Measurements from ENCODE around the gene SENP3. TPM values are rescaled to one million over a fixed set of nuclear protein-coding genes. Genes with fewer than 3 reads are reported as not detected.

The SENP3 gene
- total and polyA plus RNA-seq, 9 donors = 31.2 to 104 (median 42.7) TPM

DNA sequence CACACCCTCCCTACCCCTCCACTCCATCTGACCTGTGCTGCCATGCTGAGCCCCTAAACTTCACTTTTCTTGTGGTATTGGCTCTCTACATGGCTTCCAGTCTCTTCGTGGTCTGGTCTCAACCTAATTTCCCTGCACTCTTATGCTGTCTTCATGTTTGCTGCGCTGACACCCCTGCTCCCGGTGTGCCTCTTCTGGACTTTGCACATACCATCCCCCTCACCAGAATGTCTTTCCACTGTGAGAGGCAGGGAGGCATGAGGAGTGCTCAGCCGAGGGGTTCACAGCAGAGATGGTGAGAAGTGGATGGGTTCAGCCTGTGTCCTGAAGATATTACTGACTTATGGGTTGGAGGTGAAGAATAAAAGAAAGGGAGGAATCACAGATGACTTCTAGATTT is 10.3 kb upstream of the SENP3 start:
- H3K27ac ChIP-seq = no peak overlapping the region
- intact Hi-C loops (cut with DNase I) = loop anchor here in 1 of 4 donors (10.0 kb wide), 1 partner anchor 197 kb away; the partner anchor contains the start of genes KCTD11 and TMEM95
- DNase-seq = no peak

DNA sequence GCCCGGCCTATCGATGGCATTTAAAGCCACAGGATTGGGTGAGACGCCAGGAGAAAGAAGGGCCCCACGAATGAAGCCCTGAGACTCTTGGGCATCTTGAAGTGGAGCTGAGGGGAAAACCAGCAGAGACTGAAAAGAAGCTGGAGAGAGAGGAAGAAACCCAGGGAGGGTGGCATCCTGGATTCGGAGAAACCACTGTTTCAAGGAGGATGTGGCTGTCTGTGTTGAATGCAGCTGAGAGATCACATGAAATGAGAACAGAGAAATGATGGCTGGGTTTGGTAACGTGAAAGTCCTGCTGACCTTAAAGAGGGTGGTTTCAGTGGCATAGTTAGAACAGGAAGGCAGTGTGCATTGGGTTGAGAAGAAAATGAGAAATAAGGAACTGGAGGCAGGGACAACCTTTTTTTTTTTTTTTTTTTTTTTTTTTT is 9.1 kb upstream of the SENP3 start:
- Histone ChIP-seq H3K27me3 (no peaks in the 10 kb centered on the region), H3K4me1 (ENCODE audit: insufficient read depth) (peaks cover 11% of the 10 kb centered on the region), H3K4me3 (no peak overlapping the region), H3K36me3 (no peaks in the 10 kb centered on the region), H3K9me3 (no peaks in the 10 kb centered on the region), H3K27ac (no peak overlapping the region)
- intact Hi-C loops (cut with DNase I) = loop anchor here in 1 of 4 donors (10.0 kb wide), 1 partner anchor 198 kb away; the partner anchor contains the start of genes KCTD11 and TMEM95
- no peak for DNase-seq
- TF ChIP-seq POLR2A (IDR thresholded peaks at IDR 0.05) = no peak
- TF ChIP-seq EP300 (IDR thresholded peaks at IDR 0.05) = no peak
- TF ChIP-seq, protein P1, sequence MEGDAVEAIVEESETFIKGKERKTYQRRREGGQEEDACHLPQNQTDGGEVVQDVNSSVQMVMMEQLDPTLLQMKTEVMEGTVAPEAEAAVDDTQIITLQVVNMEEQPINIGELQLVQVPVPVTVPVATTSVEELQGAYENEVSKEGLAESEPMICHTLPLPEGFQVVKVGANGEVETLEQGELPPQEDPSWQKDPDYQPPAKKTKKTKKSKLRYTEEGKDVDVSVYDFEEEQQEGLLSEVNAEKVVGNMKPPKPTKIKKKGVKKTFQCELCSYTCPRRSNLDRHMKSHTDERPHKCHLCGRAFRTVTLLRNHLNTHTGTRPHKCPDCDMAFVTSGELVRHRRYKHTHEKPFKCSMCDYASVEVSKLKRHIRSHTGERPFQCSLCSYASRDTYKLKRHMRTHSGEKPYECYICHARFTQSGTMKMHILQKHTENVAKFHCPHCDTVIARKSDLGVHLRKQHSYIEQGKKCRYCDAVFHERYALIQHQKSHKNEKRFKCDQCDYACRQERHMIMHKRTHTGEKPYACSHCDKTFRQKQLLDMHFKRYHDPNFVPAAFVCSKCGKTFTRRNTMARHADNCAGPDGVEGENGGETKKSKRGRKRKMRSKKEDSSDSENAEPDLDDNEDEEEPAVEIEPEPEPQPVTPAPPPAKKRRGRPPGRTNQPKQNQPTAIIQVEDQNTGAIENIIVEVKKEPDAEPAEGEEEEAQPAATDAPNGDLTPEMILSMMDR (IDR thresholded peaks at IDR 0.05) = no peak
- 86 to 89% (median 86%) methylated on average over 6 of the region's 6 CpGs for WGBS, 3 donors

More for the DNA sequence above, 10.3 kb upstream of the SENP3 start:
- H3K27me3 ChIP-seq = no peaks in the 10 kb centered on the region
- H3K9me3 ChIP-seq = no peaks in the 10 kb centered on the region
- TF ChIP-seq EP300 (IDR thresholded peaks at IDR 0.05) (no peak), POLR2A (IDR thresholded peaks at IDR 0.05) (no peak)
- TF ChIP-seq, protein P1 (IDR thresholded peaks at IDR 0.05) = no peak
- 86 to 87% (median 86%) methylated on average over 4 of the region's 4 CpGs for WGBS, 3 donors
- no peak overlapping the region for H3K4me3 ChIP-seq
- H3K36me3 ChIP-seq = no peaks in the 10 kb centered on the region
- peaks cover 5% of the 10 kb centered on the region for H3K4me1 ChIP-seq (ENCODE audit: insufficient read depth)

DNA sequence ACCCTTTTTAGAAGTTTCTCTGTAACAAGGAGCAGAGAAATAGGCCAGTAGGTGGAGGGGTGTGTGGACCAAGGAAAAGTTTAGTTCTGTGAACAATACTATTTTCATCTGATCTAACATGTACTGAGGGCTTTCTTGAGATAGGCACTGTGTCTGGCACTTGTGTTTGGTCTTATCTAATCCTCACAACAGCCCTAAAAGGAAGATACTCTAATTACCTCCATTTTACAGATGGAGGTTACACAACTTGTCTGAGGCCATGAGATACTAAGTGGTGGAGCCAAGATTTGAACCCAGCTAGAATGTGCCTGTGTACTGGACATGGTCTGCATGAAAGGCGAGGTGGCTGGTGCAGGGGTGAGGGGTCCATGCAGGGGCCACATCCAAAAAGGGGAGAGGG is 8.4 kb upstream of the SENP3 start:
- intact Hi-C loops (cut with DNase I) = loop anchor here in 1 of 4 donors (10.0 kb wide), 1 partner anchor 199 kb away; the partner anchor contains the start of genes KCTD11 and TMEM95
- Histone ChIP-seq H3K9me3 (no peaks in the 10 kb centered on the region), H3K27ac (no peak overlapping the region), H3K36me3 (no peaks in the 10 kb centered on the region), H3K27me3 (no peaks in the 10 kb centered on the region), H3K4me1 (ENCODE audit: insufficient read depth) (peaks cover 12% of the 10 kb centered on the region), H3K4me3 (no peak overlapping the region)
- WGBS, 3 donors = 88 to 98% (median 94%) methylated on average over 1 of the region's 1 CpG
- DNase-seq = no peak
- TF ChIP-seq, protein P1 (IDR thresholded peaks at IDR 0.05) = no peak
- TF ChIP-seq POLR2A (IDR thresholded peaks at IDR 0.05) = no peak
- TF ChIP-seq EP300 (IDR thresholded peaks at IDR 0.05) = no peak

DNA sequence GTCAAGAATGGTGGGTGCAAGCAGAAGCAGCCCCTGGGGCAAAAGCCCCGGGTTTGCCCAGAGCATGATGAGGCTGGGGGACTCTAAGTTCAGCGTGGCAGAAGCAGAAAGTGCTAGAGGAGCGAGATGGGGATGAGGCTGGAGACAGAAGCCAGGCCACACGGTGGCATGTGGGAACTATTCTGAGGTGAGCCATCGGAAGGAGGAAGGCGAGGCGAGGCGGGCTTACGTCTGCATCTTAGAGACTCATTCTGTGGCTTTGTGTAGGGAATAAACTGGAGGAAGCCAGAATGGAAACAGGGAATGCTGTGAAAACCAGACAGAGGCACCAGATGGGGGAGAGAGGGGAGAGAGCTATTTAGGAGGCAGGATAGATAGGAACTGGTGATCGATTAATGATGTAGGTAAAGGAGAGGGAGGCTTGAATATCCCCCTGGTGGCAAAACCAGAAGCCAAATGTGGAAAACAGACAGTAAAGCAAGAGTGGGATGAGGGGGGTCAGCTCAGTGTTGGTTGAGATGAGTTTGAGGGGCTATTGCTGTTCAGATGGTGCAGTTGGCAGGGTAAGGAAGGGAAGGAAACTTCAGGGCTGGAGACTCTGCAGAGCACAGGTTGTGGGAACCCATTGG is 6.3 kb upstream of the SENP3 start:
- intact Hi-C loops (cut with DNase I) = loop anchor here in 1 of 4 donors (5.0 to 10.0 kb wide), 2 partner anchors 43 to 201 kb away; partner anchors contain the start of genes KCTD11 and TMEM95
- Histone ChIP-seq H3K9me3 (no peaks in the 10 kb centered on the region), H3K27me3 (no peaks in the 10 kb centered on the region), H3K4me1 (ENCODE audit: insufficient read depth) (peaks cover 23% of the 10 kb centered on the region), H3K36me3 (no peaks in the 10 kb centered on the region), H3K27ac (peak overlapping the region in 1 of 2 donors; percentile 19), H3K4me3 (no peak overlapping the region)
- TF ChIP-seq POLR2A (IDR thresholded peaks at IDR 0.05) = no peak
- TF ChIP-seq EP300 (IDR thresholded peaks at IDR 0.05) = no peak
- TF ChIP-seq, protein P1 (IDR thresholded peaks at IDR 0.05) = no peak
- WGBS, 3 donors = 61 to 72% (median 67%) methylated on average over 10 of the region's 10 CpGs
- DNase-seq = no peak
